NCI-H774 (cell line): ENCODE results near the gene ISCA1.
"Not testable (repeated sequence)": the region's sequence is repeated elsewhere in the genome, so short reads cannot be mapped to it uniquely, and the experiment has no call there.

Source experiments
- DNase-seq: peaks from one replicate; lab custom pipeline; 2025; lab: John Stamatoyannopoulos, UW

Gene ISCA1

DNA sequence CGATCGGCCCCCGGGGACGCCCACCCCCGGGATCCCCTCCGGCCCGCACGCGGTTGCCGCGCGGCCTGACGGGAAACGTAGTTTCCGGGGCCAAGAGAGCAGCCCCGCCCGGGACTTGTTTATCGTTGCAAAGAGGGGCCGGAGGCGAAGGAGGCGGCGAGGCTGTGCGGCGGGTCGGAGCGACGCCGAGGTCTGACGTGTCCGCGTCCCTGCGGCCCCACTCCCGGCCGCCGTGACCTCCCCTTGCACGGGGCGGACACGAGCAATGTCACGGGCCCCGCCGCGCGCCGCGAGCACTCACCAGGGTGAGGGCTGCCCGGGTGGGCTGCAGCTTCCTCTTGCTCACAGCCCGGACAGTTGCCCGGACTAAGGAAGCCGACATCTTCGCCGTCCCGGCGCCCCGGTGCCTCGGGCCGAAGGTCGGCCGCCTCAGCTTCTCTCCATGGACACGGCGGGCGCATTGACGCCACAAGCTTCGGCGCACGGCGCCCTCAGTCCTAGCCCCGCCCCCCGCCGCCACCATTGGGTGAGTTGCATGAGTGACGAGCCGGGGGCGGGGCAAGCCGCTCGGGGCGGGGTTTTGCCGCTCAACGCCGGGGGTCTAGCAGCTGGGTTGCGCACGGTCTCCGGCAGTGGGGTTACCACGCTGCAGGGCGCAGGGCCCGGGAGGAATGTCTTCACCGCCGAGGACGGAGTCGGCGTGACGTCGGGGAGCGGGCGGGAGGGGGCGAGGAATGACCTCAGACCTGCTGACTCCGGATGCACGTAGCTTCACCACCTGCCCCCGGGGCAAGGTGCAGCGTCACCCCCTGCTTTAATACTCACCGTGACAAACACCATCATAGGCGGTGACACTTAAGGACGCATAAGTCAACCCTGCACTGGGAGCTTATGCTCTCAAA lies at the start of gene ISCA1:
TSS of gene ISCA1 (minus strand) at position 462 of the 902 bp plus-strand sequence. CDS start at position 382, 80 bp downstream.
- peak; percentile 89 for DNase-seq

GRCh38 chr9:86330186-86330585 lies 47.8 kb upstream of the ISCA1 start:
- DNase-seq = no peak

GRCh38 chr9:86329649-86330048 lies 47.3 kb upstream of the ISCA1 start:
- no peak for DNase-seq

- no peak for DNase-seq
Measured at GRCh38 chr9:86328156-86328555, 45.8 kb upstream of the ISCA1 start.

GRCh38 chr9:86326536-86326935 lies 44.2 kb upstream of the ISCA1 start:
- no peak for DNase-seq

DNA sequence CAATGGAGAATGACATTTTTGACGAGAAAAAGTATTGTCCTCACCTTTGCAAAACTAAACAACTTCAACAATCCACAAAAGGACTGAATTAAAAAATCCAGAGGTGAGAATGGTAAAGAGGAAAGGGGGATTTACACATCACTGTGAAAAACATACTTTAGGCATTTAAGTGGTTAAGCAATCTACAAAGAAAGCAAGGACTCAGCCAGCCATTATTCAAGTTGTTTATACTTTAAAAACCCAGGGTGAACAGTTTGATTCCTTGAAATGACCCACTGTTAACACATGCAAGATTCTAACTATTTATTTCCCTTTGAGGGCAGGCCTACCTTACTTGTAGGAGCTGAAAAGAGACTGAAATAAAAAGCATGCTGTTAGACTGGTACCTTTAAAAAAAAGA lies 42.6 kb upstream of the ISCA1 start:
- no peak for DNase-seq

DNA sequence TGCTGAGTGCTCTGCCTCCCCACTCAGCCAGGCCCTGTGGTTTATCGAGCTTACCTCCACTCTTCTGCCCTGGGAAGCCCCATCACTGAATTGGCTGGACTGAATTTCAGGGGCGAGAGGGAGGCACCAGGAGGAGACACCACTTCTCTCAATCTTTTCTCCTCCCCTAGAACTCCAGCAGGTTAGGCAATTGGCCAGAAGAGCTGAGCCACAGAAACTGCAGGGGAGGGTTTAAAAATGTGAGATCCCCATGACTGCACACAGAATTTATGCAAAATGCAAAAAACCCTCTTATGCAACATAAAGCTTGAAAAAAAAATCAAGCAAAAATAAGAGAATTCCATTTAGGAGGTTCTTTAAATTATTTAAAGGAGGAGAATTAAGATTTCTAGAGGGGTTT lies 42.0 kb upstream of the ISCA1 start:
- DNase-seq = no peak

GRCh38 chr9:86322973-86323644 lies 40.8 kb upstream of the ISCA1 start:
- DNase-seq = no peak

- DNase-seq = no peak
Measured at GRCh38 chr9:86321373-86321772, 39.0 kb upstream of the ISCA1 start.

GRCh38 chr9:86318187-86318586 lies 35.8 kb upstream of the ISCA1 start:
- DNase-seq = no peak

- no peak for DNase-seq
Measured at GRCh38 chr9:86315078-86315477, 32.7 kb upstream of the ISCA1 start.

DNA sequence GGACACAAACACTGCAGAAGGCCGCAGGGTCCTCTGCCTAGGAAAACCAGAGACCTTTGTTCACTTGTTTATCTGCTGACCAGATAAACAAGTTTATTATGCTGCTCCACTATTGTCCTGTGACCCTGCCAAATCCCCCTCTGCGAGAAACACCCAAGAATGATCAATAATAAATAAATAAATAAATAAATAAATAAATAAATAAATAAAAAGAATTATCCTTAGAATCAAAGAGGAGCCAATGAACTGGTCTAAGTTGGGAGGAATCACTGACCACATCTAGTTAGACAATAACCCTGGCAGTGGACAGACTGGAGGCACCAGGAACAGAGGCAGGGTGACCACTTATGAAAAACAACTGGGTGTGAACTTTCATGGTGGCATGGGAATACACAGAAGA lies 30.6 kb upstream of the ISCA1 start:
- not testable (repeated sequence) for DNase-seq

- DNase-seq = no peak
Measured at GRCh38 chr9:86308687-86309086, 26.3 kb upstream of the ISCA1 start.

GRCh38 chr9:86304236-86304730 lies 21.9 kb upstream of the ISCA1 start:
- no peak for DNase-seq

DNA sequence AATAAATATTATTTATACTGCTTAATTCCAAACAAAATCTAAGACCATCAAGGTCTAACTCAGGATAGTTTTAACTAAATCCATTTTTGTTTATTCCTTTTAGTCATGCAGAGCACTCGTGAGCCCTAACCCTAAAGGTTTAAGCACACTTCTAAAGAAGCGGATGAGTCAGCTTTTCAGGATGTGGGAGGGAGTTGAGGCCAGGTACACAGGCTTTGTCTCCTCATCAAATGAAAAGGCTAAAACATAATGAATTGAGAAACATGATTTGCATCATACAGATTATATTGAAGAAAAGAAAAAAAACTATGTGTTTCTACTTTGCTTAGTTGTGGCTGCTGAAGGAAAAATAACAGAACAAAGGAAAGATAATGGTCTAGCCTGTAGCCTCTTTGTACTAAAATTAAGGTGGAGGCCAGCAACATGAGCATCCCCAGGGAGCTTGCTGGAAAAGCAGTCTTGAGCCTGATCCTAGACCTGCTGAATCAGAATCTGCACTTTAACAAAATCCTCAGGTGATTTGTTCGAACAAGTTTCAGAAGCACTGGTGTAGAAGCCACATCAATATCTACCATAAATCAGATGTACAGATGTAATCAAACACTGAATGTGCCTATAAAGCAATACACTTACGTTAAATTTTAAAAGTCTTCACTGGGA lies 21.1 kb upstream of the ISCA1 start:
- DNase-seq = no peak

- DNase-seq = no peak
Measured at GRCh38 chr9:86301686-86302085, 19.3 kb upstream of the ISCA1 start.

GRCh38 chr9:86300701-86301100 lies 18.4 kb upstream of the ISCA1 start:
- DNase-seq = no peak

DNA sequence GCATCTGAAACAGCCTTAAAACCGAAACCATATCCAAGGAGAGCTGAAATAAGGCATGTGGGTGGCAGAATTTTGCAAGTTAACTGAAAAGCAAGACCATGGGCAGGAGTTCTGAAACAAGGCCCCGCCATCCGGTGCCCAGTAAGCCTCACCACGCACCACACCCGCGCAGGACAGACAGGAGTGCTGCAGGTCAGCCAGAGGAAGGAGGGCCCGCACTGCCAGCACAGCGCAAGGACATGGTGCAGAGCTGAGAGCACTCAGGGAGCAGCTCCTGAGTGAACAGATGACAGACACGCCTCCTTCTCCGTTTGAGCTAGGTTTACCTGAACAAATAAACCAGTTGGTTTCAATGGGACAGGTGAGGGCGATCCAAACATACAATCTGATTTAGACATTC lies 16.5 kb upstream of the ISCA1 start:
- DNase-seq = no peak

DNA sequence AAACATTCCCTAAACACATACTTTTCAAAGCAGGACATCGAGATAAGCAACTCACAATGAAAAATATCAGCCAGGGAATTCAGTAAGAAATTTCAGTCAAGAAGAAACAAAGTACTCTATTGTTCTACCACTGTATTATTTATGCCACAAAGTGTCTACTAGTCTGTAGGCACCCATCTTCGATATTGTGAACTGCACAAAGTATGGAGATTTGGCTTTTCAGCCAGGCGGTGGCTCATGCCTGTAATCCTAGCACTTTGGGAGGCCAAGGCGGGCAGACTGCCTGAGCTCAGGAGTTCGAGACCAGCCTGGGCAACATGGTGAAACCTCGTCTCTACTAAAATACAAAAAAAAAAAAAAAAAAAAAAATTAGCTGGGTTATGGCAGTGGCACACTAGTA lies 8.0 kb upstream of the ISCA1 start:
- DNase-seq = not testable (repeated sequence)

GRCh38 chr9:86288499-86289198 lies 6.3 kb upstream of the ISCA1 start:
- DNase-seq = no peak

- DNase-seq = no peak
Measured at GRCh38 chr9:86287013-86287412, 4.7 kb upstream of the ISCA1 start.

- DNase-seq = no peak
Measured at GRCh38 chr9:86286278-86286677, 3.9 kb upstream of the ISCA1 start.
